HepG2 (cell line): ENCODE measurements around the gene SAMD4B. TPM values are rescaled to one million over a fixed set of nuclear protein-coding genes. Genes with fewer than 3 reads are reported as not detected.

Source experiments
- ATAC-seq: fragments of 200-7000 bp; cut with Tn5 transposase; 3 replicates; pipeline ENCODE4 v1.9.1; 2020; ENCODE audit warnings: mild to moderate bottlenecking, moderate library complexity
- BruUV-seq: library from RNA; stranded (reverse); fragments of 400-500 nt; replicated peaks from 2 replicates; lab custom pipeline; 2021; lab: Mats Ljungman, UMichigan
- CTCF ChIA-PET: fragments of 300-600 bp; formaldehyde crosslinking; extraction: SDS; loops from one replicate; lab custom pipeline; 2021; ENCODE audit warnings: low total read pairs, inconsistent platforms, low intra/inter-chr PET ratio; lab: Yijun Ruan, JAX
- POLR2A ChIA-PET: fragments of 350-600 bp; sonication (Branson Sonifier 250); formaldehyde crosslinking; loops from one replicate; lab custom pipeline; 2020; ENCODE audit warnings: antibody characterized with exemption, inconsistent platforms; lab: Yijun Ruan, JAX
- DNase-seq: peaks from one replicate; pipeline ENCODE4 v3.0.0-alpha.2; 2015; ENCODE audit warnings: low spot score
- FAIRE-seq: peaks from 3 replicates; lab custom pipeline; 2011; peaks lifted over from hg19 to GRCh38; lab: Jason Lieb, UNC
- H2AFZ ChIP-seq: one replicate; pipeline ENCODE4 v1.6.1; 2011; ENCODE audit warnings: low read length, inconsistent platforms
- H3K27ac ChIP-seq: fragments of 300-600 bp; 3 replicates; pipeline ENCODE4 v1.8.0; 2011; ENCODE audit warnings: mixed run types, mild to moderate bottlenecking, mixed read lengths, low read length, inconsistent platforms; ENCODE audit not compliant: insufficient read depth; ENCODE audit errors: extremely low read length
- H3K27me3 ChIP-seq, 2 experiments: fragments of 200-600 bp in 1 of 2; 2 replicates in 1 of 2; 3 replicates in 1 of 2; pipeline versions ENCODE4 v1.6.0 to v1.8.0; 2011; ENCODE audit warnings: low read length in 2 of 2, mild to moderate bottlenecking in 2 of 2, moderate library complexity in 2 of 2, inconsistent platforms in 1 of 2; ENCODE audit not compliant: insufficient read depth in 2 of 2, control insufficient read depth in 1 of 2
- H3K36me3 ChIP-seq, 2 experiments: fragments of 200-600 bp in 1 of 2; replicated peaks in 1 of 2; 2 replicates in 1 of 2; 3 replicates in 1 of 2; pipeline versions ENCODE4 v1.5.1 to v1.8.0; 2011; ENCODE audit warnings: low read length in 2 of 2, inconsistent platforms in 1 of 2; ENCODE audit not compliant: insufficient read depth in 2 of 2, control insufficient read depth in 1 of 2
- H3K4me1 ChIP-seq: 2 replicates; pipeline ENCODE4 v1.5.1; 2012; ENCODE audit warnings: low read length, inconsistent platforms; ENCODE audit not compliant: insufficient read depth
- H3K4me2 ChIP-seq: 2 replicates; pipeline ENCODE4 v1.6.0; 2011; ENCODE audit warnings: low read depth, low read length, inconsistent platforms
- H3K4me3 ChIP-seq, 3 experiments: fragments of 200-600 bp in 1 of 3; sonication (generic), shearing (Covaris generic) in 1 of 3; replicated peaks in 1 of 3; 2 replicates each; pipeline ENCODE4 v1.5.1; 2011 to 2016; ENCODE audit warnings: low read length in 3 of 3, inconsistent platforms in 2 of 3, low read depth in 2 of 3, mild to moderate bottlenecking in 2 of 3, control low read depth in 1 of 3, mixed read lengths in 1 of 3; ENCODE audit not compliant: insufficient read depth in 1 of 3
- H3K79me2 ChIP-seq: one replicate; pipeline ENCODE4 v1.6.1; 2011; ENCODE audit warnings: low read length, inconsistent platforms; ENCODE audit not compliant: insufficient read depth
- H3K9ac ChIP-seq: 2 replicates; pipeline ENCODE4 v1.6.0; 2011; ENCODE audit warnings: mild to moderate bottlenecking, low read depth, low read length, inconsistent platforms; ENCODE audit not compliant: insufficient read depth
- H3K9me3 ChIP-seq: 2 replicates; pipeline ENCODE4 v1.5.1; 2012; ENCODE audit warnings: mild to moderate bottlenecking, low read length
- H4K20me1 ChIP-seq: 2 replicates; pipeline ENCODE4 v1.6.0; 2011; ENCODE audit warnings: inconsistent platforms, mild to moderate bottlenecking, low read length, moderate library complexity; ENCODE audit not compliant: insufficient read depth
- ARID2 ChIP-seq: sonication (generic); formaldehyde crosslinking; IDR thresholded peaks from 2 replicates; pipeline ENCODE4 v1.8.1; 2022; ENCODE audit warnings: mild to moderate bottlenecking, missing genetic modification reagents, borderline replicate concordance
- BORCS8-MEF2B ChIP-seq: sonication (generic); formaldehyde crosslinking; IDR thresholded peaks from 2 replicates; pipeline ENCODE4 v1.8.0; 2022; ENCODE audit warnings: mild to moderate bottlenecking, missing genetic modification reagents
- CHD2 ChIP-seq: IDR thresholded peaks from 2 replicates; pipeline ENCODE4 v1.6.1; 2011; ENCODE audit warnings: low read depth, low read length, improper control_type of control experiment
- HNRNPLL ChIP-seq: fragments of 200-400 bp; formaldehyde crosslinking; IDR thresholded peaks from 2 replicates; pipeline ENCODE4 v1.6.1; 2017; ENCODE audit warnings: mild to moderate bottlenecking, low read depth, low read length; ENCODE audit not compliant: poor library complexity, severe bottlenecking
- MAFF ChIP-seq: IDR thresholded peaks from 2 replicates; pipeline ENCODE4 v1.6.1; 2011; ENCODE audit warnings: low read depth, low read length, improper control_type of control experiment
- MIER2 ChIP-seq: IDR thresholded peaks from 2 replicates; pipeline ENCODE4 v1.6.1; 2016; ENCODE audit warnings: missing biosample characterization, missing genetic modification reagents
- MTF2 ChIP-seq: sonication (generic); formaldehyde crosslinking; IDR thresholded peaks from 2 replicates; pipeline ENCODE4 v1.5.0; 2020; ENCODE audit warnings: missing genetic modification reagents, borderline replicate concordance
- ONECUT2 ChIP-seq: sonication (generic); formaldehyde crosslinking; IDR thresholded peaks from 2 replicates; pipeline ENCODE4 v1.4.0; 2020; ENCODE audit warnings: missing genetic modification reagents
- PTBP1 ChIP-seq: fragments of 200-400 bp; formaldehyde crosslinking; IDR thresholded peaks from 2 replicates; pipeline ENCODE4 v1.6.1; 2018; ENCODE audit warnings: low read length, low read depth; ENCODE audit not compliant: poor library complexity, severe bottlenecking
- SETDB1 ChIP-seq: sonication (generic); formaldehyde crosslinking; IDR thresholded peaks from 2 replicates; pipeline ENCODE4 v1.5.1; 2020; ENCODE audit warnings: missing genetic modification reagents, mild to moderate bottlenecking, borderline replicate concordance
- TAF1 ChIP-seq: sonication (generic); formaldehyde crosslinking; IDR thresholded peaks from 2 replicates; pipeline ENCODE4 v1.4.0; 2020; ENCODE audit warnings: missing genetic modification reagents
- in situ Hi-C: cut with HindIII; loops from 2 replicates; pipeline ENCODE4 v1.10.0; 2017; ENCODE audit warnings: low pct_unique_long_range_greater_than_20kb; ENCODE audit not compliant: extremely low pct_ligation_motif_present
- intact Hi-C: fragments of 100-400 bp; cut with micrococcal nuclease; formaldehyde crosslinking; loops from one replicate; pipeline ENCODE4 v1.10.0; 2022; ENCODE audit not compliant: unreplicated experiment
- polyA plus RNA-seq, 8 experiments: library from polyadenylated mRNA; depleted of rRNA in 3 of 8; stranded (reverse) in 7 of 8; unstranded in 1 of 8; fragments of >200 nt; fragmentation: Illumina TruSeq in 4 of 8; extraction: Trizol in 4 of 8; gene quantifications; 2 replicates each; pipeline versions ENCODE4 v1.2.1 to v1.2.3, GENCODE V29; 2011 to 2016; ENCODE audit warnings: low read depth in 4 of 8, missing spikeins in 1 of 8, mixed read lengths in 1 of 8; ENCODE audit not compliant: insufficient read depth in 1 of 8
- total RNA-seq, 5 experiments: library from RNA; depleted of rRNA; stranded (reverse); fragments of >200 nt; fragmentation: Illumina TruSeq; extraction: Trizol; gene quantifications; 2 replicates each; pipeline ENCODE4 v1.2.3, GENCODE V29; 2016; ENCODE audit warnings: low read depth in 1 of 5
- TF ChIP-seq, protein P1 (sequence below), 2 experiments: fragments of 450-650 bp in 1 of 2; sonication (generic) in 1 of 2; formaldehyde crosslinking; IDR thresholded peaks; 2 replicates each; pipeline versions ENCODE4 v1.5.0 to v1.8.0; 2020 to 2022; ENCODE audit warnings: mild to moderate bottlenecking in 1 of 2, missing genetic modification reagents in 1 of 2
- TF ChIP-seq, protein P2 (sequence below): sonication (generic); formaldehyde crosslinking; conservative IDR thresholded peaks from 2 replicates; pipeline ENCODE4 v1.8.0; 2022; ENCODE audit warnings: missing genetic modification reagents
- TF ChIP-seq, protein P3 (sequence below): IDR thresholded peaks from 2 replicates; pipeline ENCODE4 v1.4.0; 2020; ENCODE audit warnings: mild to moderate bottlenecking, missing genetic modification reagents
- TF ChIP-seq, protein P4 (sequence below): sonication (generic); formaldehyde crosslinking; IDR thresholded peaks from 2 replicates; pipeline ENCODE4 v1.5.0; 2020; ENCODE audit warnings: missing genetic modification reagents, mild to moderate bottlenecking, borderline replicate concordance
- TF ChIP-seq, protein P5 (sequence below): sonication (generic); formaldehyde crosslinking; IDR thresholded peaks from 2 replicates; pipeline ENCODE4 v1.5.0; 2020; ENCODE audit warnings: missing genetic modification reagents

Gene SAMD4B
- total and polyA plus RNA-seq, 2 of the 13 experiments (the other 11 are each of a cell fraction or from before 2014, with no cell fraction given) = 26.0 to 31.8 TPM

DNA sequence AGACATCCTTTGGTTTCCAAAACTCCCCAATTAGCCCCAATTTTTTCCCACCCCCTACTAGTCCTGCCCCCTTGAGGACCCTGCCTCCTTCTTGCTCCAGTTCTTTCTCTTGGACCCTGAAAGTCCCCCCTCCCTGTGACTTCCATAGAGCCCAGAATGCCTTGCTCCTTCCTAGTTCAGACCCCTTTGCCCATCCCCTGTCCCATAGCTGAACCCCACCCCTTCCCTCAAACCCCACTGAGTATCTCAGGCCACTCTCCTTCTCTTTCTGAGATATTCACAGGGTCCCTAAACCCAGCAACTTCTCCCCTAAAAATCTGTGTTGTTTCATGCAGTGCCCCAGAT, 20.4 kb upstream of the SAMD4B start:
- Histone ChIP-seq H3K27me3 (peaks cover 0 to 22% of the 10 kb centered on the region in 2 experiments; a peak in 2 of 5 replicates), H4K20me1 (no peaks in the 10 kb centered on the region), H3K79me2 (no peaks in the 10 kb centered on the region), H3K4me1 (peaks cover 14% of the 10 kb centered on the region), H3K9me3 (no peaks in the 10 kb centered on the region), H3K27ac (no peak overlapping the region), H3K4me3 (no peak overlapping the region), H3K36me3 (no peaks in the 10 kb centered on the region), H2AFZ (no peak overlapping the region), H3K4me2 (no peak overlapping the region), H3K9ac (no peak overlapping the region)
- no peak for FAIRE-seq
- no TSS peak for BruUV-seq
- POLR2A ChIA-PET = no interaction called here
- no peak for ATAC-seq
- TF ChIP-seq MTF2 (no peak), TAF1 (CRISPR knock-in tag) (no peak), BORCS8-MEF2B (CRISPR knock-in tag) (no peak), CHD2 (no peak), ARID2 (CRISPR knock-in tag) (no peak), MIER2 (CRISPR knock-in tag) (no peak), ONECUT2 (CRISPR knock-in tag) (no peak), SETDB1 (no peak), PTBP1 (no peak), MAFF (no peak), HNRNPLL (no peak)
- TF ChIP-seq, protein P1, sequence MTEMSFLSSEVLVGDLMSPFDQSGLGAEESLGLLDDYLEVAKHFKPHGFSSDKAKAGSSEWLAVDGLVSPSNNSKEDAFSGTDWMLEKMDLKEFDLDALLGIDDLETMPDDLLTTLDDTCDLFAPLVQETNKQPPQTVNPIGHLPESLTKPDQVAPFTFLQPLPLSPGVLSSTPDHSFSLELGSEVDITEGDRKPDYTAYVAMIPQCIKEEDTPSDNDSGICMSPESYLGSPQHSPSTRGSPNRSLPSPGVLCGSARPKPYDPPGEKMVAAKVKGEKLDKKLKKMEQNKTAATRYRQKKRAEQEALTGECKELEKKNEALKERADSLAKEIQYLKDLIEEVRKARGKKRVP (CRISPR knock-in tag; IDR thresholded peaks at IDR 0.05) = no peak
- TF ChIP-seq, protein P2, sequence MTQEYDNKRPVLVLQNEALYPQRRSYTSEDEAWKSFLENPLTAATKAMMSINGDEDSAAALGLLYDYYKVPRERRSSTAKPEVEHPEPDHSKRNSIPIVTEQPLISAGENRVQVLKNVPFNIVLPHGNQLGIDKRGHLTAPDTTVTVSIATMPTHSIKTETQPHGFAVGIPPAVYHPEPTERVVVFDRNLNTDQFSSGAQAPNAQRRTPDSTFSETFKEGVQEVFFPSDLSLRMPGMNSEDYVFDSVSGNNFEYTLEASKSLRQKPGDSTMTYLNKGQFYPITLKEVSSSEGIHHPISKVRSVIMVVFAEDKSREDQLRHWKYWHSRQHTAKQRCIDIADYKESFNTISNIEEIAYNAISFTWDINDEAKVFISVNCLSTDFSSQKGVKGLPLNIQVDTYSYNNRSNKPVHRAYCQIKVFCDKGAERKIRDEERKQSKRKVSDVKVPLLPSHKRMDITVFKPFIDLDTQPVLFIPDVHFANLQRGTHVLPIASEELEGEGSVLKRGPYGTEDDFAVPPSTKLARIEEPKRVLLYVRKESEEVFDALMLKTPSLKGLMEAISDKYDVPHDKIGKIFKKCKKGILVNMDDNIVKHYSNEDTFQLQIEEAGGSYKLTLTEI = no peak
- TF ChIP-seq, protein P3, sequence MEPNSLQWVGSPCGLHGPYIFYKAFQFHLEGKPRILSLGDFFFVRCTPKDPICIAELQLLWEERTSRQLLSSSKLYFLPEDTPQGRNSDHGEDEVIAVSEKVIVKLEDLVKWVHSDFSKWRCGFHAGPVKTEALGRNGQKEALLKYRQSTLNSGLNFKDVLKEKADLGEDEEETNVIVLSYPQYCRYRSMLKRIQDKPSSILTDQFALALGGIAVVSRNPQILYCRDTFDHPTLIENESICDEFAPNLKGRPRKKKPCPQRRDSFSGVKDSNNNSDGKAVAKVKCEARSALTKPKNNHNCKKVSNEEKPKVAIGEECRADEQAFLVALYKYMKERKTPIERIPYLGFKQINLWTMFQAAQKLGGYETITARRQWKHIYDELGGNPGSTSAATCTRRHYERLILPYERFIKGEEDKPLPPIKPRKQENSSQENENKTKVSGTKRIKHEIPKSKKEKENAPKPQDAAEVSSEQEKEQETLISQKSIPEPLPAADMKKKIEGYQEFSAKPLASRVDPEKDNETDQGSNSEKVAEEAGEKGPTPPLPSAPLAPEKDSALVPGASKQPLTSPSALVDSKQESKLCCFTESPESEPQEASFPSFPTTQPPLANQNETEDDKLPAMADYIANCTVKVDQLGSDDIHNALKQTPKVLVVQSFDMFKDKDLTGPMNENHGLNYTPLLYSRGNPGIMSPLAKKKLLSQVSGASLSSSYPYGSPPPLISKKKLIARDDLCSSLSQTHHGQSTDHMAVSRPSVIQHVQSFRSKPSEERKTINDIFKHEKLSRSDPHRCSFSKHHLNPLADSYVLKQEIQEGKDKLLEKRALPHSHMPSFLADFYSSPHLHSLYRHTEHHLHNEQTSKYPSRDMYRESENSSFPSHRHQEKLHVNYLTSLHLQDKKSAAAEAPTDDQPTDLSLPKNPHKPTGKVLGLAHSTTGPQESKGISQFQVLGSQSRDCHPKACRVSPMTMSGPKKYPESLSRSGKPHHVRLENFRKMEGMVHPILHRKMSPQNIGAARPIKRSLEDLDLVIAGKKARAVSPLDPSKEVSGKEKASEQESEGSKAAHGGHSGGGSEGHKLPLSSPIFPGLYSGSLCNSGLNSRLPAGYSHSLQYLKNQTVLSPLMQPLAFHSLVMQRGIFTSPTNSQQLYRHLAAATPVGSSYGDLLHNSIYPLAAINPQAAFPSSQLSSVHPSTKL = no peak
- TF ChIP-seq, protein P4, sequence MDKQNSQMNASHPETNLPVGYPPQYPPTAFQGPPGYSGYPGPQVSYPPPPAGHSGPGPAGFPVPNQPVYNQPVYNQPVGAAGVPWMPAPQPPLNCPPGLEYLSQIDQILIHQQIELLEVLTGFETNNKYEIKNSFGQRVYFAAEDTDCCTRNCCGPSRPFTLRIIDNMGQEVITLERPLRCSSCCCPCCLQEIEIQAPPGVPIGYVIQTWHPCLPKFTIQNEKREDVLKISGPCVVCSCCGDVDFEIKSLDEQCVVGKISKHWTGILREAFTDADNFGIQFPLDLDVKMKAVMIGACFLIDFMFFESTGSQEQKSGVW (CRISPR knock-in tag) = no peak
- TF ChIP-seq, protein P5, sequence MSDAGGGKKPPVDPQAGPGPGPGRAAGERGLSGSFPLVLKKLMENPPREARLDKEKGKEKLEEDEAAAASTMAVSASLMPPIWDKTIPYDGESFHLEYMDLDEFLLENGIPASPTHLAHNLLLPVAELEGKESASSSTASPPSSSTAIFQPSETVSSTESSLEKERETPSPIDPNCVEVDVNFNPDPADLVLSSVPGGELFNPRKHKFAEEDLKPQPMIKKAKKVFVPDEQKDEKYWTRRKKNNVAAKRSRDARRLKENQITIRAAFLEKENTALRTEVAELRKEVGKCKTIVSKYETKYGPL (CRISPR knock-in tag) = no peak
- no peak for DNase-seq
- intact Hi-C loops (no loop called here), in situ Hi-C loops (no loop called here)
- CTCF ChIA-PET = no interaction called here
